Erythroblast (primary cell): ENCODE data around the gene FBXL7.

ENCODE experiments used
- GATA1 ChIP-seq: IDR thresholded peaks from 2 replicates; pipeline ENCODE4 v1.6.1; 2011; ENCODE audit warnings: low read depth, mild to moderate bottlenecking, control low read depth, low read length, moderate library complexity
- POLR2A ChIP-seq: IDR thresholded peaks from 2 replicates; pipeline ENCODE4 v1.6.1; 2011; ENCODE audit warnings: mild to moderate bottlenecking, low read length

DNA sequence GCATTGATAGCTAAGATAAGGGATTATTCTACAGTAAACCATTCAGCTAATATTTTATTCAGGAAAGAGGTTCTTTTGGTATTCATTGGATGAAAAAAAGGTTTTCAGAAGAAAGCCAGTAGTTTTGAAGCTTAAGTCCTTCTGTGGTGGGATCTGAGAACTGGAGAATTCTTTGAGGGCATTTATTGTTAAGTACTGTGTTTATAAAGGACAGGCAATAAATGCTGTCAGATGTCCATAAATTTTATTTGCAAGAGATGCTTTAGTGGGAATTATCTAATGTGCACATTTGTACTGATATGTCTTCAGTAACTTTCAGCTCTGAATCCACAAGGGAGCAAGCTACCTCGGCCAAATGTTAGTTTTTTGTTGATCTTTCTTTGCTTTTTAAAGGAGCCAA lies 358.3 kb downstream of the FBXL7 start:
- TF ChIP-seq POLR2A: no peak
- no peak for TF ChIP-seq GATA1
